Right lung (tissue), 10 donors: ENCODE results near the gene SYNPO2. TPM values are rescaled to one million over a fixed set of nuclear protein-coding genes. Genes with fewer than 3 reads are reported as not detected.
A peak's percentile ranks its signal among the peaks of the same experiment; 100 is the strongest.

ENCODE experiments used
- DNase-seq, 2 donors: peaks; one replicate each; pipeline ENCODE4 v3.0.0-alpha.2; 2013
- long read RNA-seq, 8 donors: transcript quantifications; one replicate each; lab custom pipeline, GENCODE V29; 2026
- polyA plus RNA-seq, 5 donors: library from polyadenylated mRNA; unstranded; fragments of 120-200 nt; gene quantifications; one replicate each; pipeline versions ENCODE4 v1.2.1 to v1.2.3, GENCODE V29; 2013; ENCODE audit warnings: inconsistent platforms in 1 of 5, low replicate concordance in 1 of 5; ENCODE audit not compliant: insufficient read length in 5 of 5, insufficient read depth in 1 of 5

SYNPO2 gene, protein sequence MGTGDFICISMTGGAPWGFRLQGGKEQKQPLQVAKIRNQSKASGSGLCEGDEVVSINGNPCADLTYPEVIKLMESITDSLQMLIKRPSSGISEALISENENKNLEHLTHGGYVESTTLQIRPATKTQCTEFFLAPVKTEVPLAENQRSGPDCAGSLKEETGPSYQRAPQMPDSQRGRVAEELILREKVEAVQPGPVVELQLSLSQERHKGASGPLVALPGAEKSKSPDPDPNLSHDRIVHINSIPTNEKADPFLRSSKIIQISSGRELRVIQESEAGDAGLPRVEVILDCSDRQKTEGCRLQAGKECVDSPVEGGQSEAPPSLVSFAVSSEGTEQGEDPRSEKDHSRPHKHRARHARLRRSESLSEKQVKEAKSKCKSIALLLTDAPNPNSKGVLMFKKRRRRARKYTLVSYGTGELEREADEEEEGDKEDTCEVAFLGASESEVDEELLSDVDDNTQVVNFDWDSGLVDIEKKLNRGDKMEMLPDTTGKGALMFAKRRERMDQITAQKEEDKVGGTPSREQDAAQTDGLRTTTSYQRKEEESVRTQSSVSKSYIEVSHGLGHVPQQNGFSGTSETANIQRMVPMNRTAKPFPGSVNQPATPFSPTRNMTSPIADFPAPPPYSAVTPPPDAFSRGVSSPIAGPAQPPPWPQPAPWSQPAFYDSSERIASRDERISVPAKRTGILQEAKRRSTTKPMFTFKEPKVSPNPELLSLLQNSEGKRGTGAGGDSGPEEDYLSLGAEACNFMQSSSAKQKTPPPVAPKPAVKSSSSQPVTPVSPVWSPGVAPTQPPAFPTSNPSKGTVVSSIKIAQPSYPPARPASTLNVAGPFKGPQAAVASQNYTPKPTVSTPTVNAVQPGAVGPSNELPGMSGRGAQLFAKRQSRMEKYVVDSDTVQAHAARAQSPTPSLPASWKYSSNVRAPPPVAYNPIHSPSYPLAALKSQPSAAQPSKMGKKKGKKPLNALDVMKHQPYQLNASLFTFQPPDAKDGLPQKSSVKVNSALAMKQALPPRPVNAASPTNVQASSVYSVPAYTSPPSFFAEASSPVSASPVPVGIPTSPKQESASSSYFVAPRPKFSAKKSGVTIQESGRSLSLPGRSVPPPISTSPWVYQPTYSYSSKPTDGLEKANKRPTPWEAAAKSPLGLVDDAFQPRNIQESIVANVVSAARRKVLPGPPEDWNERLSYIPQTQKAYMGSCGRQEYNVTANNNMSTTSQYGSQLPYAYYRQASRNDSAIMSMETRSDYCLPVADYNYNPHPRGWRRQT
- polyA plus RNA-seq: 1 to 10 TPM; 3.3 to 5.7 (median 4.3) TPM
- long read RNA-seq, donor 1, full-length matches to known transcripts: 1 of 1 reads
- long read RNA-seq, donor 1, partial matches to known transcripts: 0 of 1 reads
- long read RNA-seq, donor 1, other reads (novel, unspliced or antisense): 0 of 1 reads
- long read RNA-seq, donor 2: 0 reads
- long read RNA-seq, donor 3: 0 reads
- long read RNA-seq, donor 4, partial matches to known transcripts: 24 of 24 reads
- long read RNA-seq, donor 4, other reads (novel, unspliced or antisense): 0 of 24 reads
- long read RNA-seq, donor 5: 0 reads
- long read RNA-seq, donor 6: 0 reads
- long read RNA-seq, donor 7, full-length matches to known transcripts: 2 of 2 reads
- long read RNA-seq, donor 7, partial matches to known transcripts: 0 of 2 reads
- long read RNA-seq, donor 7, other reads (novel, unspliced or antisense): 0 of 2 reads
- long read RNA-seq, donor 8: 0 reads

DNA sequence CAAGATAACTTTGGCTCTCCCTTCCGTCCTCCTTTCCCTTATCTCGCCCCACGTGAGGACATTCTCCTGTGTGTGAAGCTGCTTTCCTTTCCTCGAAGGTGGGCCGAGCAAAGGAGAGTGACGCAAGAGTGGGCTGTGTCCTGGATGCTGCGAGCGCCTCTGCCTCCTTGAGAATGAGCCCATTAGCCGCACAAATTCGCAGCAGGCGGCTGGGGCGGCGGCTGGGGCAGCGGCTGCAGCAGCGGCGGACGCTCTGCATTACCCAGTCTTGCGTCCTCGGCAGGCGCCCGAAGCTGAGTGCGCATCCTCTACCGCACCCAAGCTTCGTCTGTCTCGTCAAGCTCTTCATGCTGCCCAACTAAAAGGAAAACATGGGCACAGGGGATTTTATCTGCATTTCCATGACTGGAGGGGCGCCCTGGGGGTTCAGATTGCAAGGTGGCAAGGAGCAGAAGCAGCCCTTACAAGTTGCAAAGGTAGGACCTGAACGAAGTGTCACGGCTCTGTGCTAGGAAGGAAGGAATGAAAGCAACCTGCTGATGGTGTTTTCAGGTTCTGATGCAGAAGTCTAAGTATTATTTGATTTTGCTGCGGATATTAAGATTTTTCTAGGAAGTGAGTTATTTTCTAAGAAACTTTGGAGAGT, at the start of gene SYNPO2:
Gene SYNPO2 (plus strand): TSS at position 189 of the 646 bp plus-strand sequence. CDS start 183 bp downstream, at position 372.
- peak; percentile 30 to 42 for DNase-seq

DNA sequence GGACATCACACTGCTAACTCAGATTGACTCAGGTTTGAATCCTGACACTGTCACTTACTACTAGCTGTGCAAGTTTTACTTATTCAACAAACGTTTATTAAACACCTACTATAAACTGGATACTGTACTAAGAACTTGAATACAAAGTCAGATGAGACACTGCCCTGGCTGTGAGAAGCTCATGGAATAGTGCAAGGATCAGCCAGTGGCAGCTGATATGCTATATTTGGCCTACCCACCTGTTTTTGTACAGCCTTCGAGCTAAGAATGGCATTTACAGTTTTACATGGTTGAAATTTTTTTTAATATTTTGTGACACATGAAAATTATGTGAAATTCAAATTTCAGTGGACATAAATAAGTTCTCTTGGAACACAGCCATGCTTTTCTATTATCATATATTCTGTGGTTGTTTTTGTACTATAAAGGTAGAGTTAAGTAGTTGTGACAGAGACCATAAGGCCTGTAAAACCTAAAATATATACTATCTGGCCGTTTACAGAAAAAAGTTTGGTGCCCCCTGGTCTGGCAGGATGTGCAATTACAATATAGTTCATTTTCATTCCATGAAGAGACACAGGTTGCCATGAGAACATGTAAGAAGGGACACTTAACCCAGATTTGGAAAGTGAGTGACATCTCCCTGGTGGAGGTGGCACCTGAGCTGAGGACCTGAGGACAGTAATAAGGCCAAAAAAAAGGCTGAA, 49.3 kb upstream of the SYNPO2 start:
- no peak for DNase-seq

DNA sequence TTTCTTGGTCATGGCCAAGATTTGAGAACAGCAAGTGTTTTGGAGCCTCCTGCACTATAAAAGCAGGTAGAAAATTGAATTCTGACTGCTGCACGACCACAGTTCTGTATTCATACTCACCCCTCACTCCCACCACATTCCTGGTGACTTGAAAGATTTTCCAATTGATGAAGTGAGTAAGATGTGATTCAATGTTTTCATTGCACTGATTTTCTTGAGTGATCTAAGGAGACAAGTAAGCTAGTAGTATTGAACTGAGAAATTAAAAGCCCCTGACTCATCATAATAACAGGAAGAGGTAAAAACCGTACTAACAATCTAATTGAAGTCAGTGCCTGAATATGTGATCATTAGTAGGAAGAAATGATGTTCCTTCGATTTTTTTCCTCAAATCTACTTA, 46.6 kb upstream of the SYNPO2 start:
- no peak for DNase-seq

DNA sequence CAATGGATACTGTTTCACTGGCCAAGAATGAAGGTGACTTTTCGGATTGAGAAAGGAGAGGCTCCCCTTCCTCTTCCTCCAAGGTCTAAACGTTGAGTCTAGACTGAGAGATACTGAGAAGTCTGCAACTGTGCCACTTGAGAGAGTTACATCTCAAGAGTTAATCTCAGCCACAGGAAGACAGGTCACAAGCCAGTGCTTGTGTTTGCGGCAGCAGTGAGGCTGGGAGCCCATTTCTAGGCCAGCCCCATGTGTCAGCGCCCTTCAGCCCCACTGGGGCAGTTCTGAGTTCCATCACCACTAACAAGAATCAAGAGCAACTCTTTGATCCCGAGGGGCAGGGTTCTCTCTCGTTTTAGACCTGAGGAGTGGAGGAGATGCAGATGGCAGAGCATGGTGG, 45.4 kb upstream of the SYNPO2 start:
- DNase-seq: no peak

DNA sequence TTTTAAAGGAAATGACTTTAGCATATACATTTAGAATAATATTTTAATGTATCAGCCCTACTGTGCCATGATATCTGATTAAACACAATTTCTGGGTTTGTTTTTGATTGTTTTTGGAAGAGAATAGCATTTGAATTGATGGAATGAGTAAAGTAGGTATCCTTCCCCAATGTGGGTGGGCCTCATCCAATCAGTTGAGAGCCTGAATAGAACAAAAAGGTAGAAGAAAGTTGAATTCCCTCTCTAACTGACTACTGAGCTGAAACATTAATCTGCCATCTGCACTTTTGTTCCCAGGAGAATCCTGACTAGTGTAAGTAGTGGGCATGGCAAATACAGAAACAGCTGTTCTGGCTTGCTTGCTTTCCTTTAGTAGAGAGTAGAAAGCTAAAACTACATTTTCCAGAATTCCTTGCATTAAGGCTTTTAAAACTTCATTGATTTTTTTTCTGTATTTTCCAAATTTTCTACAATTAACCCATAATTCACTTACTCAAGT, 43.1 kb upstream of the SYNPO2 start:
- no peak for DNase-seq

DNA sequence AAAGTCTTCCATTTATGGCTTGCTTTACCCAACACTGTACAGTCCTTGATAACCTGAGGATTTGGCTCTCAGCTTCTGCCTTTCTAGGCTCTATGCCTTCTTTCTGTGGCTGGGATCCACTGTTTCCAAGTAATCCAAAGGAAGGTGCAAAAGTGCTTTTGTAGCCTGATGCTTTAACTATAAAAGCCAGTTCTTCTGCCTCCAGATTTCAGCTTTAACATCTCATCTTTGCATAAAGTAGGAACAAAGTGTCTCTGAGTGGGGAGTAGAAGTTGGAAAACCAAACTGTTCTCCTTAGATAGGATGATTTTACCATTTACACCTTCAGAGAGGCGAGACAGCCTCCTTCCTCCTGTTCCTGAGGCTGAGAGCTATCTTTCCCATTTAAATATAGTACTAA, 41.7 kb upstream of the SYNPO2 start:
- DNase-seq: no peak

DNA sequence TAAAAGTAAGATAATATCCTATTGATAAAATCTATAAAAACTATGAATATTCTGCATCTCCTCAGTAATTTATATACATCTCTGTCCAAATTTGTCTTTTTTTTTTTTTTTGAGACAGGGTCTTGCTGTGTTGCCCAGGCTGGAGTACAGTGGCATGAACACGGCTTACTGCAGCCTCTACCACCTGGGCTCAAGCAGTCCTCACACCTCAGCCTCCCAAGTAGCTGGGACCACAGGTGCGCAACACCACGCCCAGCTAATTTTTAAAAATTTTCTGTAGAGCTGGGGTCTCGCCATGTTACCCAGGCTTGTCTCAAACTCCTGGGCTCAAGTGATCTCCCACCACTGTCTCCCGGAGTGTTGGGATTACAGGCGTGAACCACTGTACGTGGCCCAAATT, 40.4 kb upstream of the SYNPO2 start:
- DNase-seq: no peak

DNA sequence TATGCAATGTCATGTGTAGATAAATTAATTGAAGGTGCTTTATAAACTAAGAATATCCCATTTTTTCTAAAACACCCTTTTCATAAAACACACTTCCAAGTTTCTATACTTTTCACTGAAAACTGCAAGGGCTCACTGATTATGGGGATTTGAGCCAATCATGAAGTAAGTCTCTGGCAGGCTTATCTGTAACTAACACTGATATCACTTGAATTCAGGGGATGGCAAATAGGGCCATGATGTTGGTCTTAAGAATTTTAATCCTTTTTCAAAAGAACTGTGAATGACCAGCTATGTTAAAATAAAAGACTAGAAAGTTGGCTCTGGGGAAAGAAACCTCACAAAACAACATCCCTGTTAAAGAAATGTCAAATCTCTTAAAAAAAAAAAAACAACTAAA, 39.8 kb upstream of the SYNPO2 start:
- DNase-seq: no peak

DNA sequence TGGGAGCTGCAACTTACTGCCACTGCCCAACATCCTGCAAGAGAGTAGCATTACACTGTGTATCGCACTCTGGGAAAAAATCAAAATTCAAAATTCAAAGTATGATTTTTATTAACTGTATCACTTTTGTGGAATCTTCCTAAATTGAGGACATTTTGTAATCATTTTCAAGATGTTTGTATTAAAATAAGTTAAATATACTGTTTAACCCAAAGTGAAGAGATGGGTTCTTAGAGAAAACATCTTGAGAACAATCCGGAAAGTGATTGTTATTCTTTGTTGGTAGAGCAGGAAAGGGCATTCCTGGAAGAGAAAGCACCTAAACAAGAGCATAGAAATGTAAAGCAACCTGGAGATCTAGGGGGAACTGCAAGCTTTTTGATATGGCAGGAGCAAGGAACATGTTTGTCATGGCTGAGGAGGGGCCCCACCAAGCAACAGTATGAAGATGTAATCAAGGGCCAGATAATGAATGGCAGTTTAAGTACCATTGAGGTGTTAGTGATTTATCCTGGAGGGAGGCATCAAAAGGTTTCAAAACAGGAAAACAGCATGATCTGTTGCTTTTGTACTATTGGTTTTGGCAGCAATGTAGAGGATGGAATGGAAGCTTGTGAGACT, 38.7 kb upstream of the SYNPO2 start:
- DNase-seq: no peak

DNA sequence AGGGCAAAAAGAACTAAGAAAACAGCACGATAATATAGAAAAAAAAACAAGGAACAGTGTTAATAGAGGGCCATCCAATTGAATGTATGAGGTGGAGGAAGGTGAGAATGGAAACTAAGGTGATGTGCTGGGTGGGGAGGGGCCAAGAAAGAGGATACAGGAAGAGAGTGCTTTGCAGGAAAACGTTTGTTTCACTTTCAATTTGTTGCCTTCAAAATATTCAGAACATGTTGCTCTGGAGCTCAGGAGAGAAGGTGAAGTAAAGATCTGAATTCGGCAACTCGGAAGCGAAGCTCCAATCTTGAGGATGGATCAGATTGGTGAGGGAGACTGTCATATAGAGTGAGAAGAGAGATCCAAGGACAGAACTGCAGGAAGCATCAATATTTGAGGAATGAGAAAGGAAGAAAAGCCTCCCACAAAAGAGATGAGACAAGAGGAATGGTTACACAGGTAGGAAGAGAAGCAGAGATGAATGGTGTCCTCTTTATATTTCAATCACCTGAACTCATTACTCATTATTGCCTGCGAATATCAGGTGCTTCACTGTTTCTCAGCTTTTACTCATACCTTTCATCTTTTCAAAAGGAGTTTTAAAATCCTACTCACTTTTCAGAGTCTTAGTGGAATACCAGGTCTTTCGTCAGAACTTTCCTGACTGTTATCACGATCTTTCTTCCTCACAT, 38.0 kb upstream of the SYNPO2 start:
- DNase-seq: peak in 1 of 2 donors; percentile 5

DNA sequence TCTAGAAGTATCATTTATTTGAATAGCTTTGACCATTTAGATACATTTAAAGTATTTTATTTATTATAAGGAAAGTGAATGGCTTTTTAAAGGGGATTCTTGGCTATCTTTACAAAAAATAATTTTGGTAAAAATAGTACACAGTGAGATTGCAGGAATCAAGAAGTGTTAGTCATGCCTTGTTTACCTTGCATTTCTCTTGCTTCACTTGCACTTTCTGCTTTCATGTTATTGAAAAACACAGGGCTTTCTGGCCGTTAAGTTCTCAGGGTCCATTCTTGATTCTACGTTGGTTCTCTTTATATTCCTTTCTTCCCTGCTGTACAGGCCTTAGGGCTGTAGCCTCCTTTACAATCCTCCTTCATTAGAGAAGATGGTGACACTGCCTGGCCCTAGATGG, 30.9 kb upstream of the SYNPO2 start:
- no peak for DNase-seq

DNA sequence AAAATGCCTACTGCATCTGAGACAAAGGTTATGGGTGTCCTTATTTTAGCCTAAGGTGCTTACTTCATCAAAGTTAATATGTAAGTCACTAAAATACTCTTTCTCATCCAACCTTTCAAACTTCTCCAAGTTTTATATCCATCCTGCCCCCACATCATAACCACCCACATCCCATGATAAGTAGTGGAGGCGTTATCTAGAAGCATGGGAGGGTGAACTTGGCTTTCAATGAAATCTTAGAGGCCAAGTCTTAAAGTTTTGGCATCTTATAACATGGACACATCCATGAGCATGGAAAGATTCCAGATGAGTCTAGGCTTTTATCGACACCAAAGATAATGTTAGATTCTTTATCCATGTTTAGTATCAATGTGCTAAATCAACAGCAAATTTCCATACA, 29.9 kb upstream of the SYNPO2 start:
- DNase-seq: no peak

DNA sequence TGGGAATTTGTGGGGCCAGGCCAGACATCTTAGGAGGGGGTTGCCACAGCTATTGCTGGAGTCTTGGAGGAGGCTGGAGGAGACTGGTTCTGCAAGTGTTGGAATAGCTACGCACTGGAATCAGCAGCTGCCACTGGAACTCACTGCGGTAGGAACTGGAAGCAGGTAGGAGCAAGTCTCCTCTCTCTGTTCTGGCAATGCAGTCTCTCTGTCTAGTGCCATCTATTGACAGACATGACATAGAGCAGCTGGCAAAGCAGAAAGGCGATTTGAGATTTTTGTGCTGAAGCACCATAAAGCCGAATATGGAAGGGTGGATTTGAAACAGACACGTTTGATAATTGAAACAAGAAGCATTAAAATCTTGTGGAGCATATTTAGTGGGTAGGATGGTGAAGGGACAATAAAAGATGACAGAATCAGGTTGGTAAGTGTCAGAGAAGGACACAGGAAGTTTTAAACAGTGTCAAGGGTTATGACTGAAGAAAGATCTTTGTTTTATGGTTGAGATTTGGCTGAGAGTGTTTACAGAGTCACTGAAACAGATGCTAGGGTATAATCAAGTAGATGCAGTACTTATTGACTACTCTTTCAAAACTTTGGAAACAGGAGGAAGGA, 23.5 kb upstream of the SYNPO2 start:
- peak in 1 of 2 donors; percentile 8 for DNase-seq

DNA sequence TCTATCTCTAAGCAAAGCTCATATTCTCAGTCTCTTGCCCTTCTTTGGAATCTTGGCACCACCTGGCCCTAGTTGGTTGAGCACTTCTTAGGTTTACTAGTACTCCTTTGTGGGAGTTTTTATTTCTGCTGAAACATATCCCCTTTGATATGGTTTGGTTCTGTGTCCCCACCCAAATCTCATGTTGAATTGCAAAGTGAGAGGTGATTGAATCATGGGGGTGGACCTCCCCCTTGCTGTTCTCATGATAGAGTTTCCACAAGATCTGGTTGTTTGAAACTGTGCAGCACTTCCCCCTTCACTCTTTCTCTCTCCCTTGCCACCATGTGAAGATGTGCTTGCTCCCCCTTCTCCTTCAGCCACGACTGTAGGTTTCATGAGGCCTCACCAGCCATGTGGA, 22.2 kb upstream of the SYNPO2 start:
- DNase-seq: no peak

DNA sequence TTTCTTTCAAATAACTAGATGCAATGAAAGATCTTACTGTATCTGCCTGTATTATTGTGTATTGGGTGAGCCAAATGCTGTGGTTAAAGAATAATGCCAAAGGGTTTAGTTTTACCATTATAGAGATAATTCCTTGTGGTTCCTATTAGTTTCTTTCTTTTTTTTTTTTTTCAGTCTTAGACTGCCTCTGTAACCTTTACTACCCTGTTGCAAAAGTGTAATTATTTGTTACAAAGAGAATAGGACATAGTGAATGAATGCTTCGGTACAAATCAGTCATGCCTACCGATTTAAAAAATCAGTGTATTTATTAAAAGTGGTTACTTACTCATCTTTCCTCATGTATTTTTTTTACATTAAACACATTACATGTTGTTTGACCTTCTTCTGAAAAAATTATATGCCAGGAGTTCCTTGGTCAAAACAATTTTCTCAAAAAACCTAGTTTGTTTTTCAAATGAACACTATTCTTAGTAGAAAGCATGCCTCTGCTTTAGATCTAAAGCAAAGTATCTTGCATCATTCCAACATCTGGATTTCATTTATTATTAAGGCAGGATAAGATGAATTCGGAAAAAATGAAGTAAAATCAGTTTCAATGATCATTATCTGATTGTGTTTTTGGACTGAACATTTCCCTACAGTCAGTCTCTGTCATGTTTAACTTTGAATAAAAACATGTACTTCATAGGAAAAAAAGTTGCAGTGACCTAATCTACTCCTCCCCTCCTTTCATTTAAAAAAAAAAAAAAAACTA, 21.2 kb upstream of the SYNPO2 start:
- DNase-seq: no peak

DNA sequence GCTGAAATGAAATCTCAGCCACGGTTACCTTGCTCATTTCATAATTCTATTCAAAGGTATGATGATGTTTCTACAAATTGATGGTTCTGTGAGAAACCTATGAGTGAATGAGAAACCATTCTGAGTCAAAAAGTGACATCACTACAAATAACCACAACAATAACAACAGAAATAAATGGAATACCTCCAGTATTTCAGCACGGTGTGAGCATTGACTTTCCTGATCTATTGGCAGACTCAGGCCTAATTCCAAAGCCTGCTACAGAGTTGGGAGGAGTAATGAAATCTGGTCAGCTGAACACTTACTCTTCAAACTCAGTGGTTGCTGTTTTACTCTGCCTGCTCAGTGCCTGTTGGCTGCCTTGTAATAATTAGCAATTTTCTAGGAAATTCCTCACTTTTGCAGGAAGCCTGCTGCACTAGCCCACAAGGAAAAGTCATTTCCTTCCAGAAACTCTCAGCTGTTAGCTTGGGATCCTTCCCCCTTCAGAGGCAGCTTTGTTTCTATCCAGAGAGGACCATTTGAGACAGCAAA, 18.8 kb upstream of the SYNPO2 start:
- DNase-seq: no peak

DNA sequence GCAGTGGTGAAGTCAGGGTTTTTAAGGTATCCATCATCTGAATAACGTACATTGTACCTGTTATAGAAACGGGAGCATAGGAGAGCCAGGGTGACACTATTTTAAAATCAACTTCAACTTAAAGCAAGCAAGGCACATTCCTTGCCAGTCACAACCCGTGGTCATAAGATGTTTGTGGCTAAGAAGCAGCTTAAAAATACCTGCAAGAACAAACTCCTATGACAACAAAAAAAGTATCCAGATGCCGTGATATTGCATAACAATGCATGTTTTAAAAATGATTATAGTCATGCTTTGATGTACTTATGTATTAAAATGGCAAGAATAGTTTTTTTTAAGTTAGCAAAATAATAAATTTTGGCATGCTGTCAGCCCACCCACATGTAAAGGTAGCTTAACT, 16.5 kb upstream of the SYNPO2 start:
- no peak for DNase-seq
